GM20000 (cell line): ENCODE data around the gene POR.

ENCODE experiments used
- DNase-seq: peaks from one replicate; pipeline ENCODE4 v3.0.0; 2012; ENCODE audit warnings: low spot score
- CTCF ChIP-seq: IDR thresholded peaks from 2 replicates; pipeline ENCODE4 v1.5.1; 2012; ENCODE audit warnings: mild to moderate bottlenecking, control low read depth; ENCODE audit errors: extremely low read depth, missing control alignments

Gene POR

GRCh38 chr7:75963381-75963995 is 48.5 kb downstream of the POR start:
- no peak for DNase-seq
- TF ChIP-seq CTCF: no peak

DNA sequence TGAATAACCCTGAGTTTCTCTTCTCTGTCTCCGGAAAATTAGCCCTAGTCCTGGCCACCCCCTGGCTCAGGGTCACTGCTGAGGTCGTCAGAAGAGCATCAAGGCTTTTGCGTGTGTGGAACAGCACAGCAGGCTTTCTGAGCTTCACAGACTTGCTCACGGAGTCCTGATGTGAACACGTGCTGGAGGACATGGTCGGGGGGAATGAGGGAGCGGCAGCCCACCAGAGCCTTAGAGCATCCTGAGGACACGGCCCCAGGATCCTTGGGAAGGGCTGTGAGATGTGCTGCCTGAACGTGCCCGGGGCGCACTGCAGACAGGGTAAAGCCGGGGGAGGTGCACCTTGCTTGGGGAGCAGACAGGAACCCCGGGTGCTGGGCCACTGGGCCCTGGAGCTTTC is 50.7 kb downstream of the POR start:
- DNase-seq: no peak
- no peak for TF ChIP-seq CTCF

DNA sequence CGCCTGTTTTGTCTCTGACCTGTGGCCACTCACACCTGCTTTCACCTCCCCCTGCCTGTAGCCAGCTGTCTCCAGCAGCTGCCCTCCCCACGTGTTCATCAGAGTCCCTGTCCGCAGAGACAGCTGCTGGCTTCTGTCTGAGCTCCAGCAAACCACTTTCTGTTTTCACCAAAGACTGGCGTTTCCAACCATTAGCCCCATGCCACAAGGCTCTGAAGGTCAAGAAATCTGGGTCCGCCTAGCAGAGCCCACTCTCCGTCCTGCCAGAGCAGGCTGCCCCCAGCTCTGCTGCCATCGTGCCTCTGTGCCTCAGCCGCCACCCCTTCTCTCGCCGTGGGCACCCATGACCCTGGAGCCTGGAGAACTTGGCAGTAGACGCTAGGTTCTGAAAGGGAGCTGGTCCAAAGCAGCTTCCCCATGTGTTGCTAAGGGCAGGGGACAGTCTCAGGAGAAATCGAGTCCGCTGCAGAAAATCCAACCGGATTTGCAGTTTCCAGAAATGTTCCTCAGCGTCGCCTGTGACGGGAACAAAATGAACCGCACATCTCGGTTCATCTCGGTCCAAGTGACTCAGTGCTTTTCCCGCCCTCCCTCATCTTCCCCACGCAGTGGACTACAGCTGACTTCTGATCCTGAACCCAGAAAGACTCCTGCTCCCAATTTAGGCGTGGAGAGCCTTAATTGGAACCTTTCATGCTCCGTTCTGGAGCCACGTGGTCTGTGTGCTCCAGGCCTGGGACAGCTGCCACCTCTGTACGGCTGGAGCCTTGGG is 51.4 kb downstream of the POR start:
- TF ChIP-seq CTCF: no peak
- no peak for DNase-seq

- DNase-seq: no peak
- TF ChIP-seq CTCF: no peak
These were observed 52.1 kb downstream of the POR start for GRCh38 chr7:75967055-75967454.

- no peak for DNase-seq
These were observed 52.6 kb downstream of the POR start for GRCh38 chr7:75967487-75967997.

GRCh38 chr7:75968012-75968411 is 53.1 kb downstream of the POR start:
- TF ChIP-seq CTCF: no peak
- DNase-seq: no peak

More at GRCh38 chr7:75967487-75967997, 52.6 kb downstream of the POR start:
- no peak for TF ChIP-seq CTCF

DNA sequence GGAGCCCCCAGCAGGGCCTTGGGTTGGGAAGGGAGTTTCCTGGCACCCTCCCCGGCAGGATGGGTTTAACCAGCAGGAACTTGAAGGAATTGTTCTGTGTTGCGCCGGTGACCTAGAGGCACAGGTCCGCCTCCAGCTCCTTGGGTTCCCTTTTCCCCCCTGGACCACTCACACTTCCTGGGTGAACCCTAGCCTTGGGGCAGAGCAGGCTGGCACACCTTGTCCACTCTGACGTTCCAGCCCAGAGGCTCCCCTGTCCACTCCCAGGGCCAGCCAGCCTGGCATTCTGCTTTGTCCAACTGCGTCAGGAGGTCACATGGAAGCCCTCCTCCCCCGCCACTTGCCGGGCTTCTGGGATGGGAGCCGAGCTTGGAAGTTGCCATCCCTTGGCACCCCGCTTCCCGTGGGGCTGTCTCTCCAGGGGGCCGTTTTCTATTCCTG is 53.6 kb downstream of the POR start:
- TF ChIP-seq CTCF: no peak
- DNase-seq: no peak
